GM12873 (cell line): ENCODE results near the gene CD1D.

Experiments used
- CTCF ChIP-seq: IDR thresholded peaks from 2 replicates; pipeline ENCODE4 v1.5.1; 2012; ENCODE audit warnings: low read depth, mild to moderate bottlenecking, moderate library complexity, low read length, control low read depth; ENCODE audit not compliant: insufficient read depth; ENCODE audit errors: missing control alignments

The CD1D gene

GRCh38 chr1:158191299-158191698, 10.6 kb downstream of the CD1D start:
- TF ChIP-seq CTCF = no peak

- no peak for TF ChIP-seq CTCF
Observed at GRCh38 chr1:158196461-158196860, 15.8 kb downstream of the CD1D start.

- TF ChIP-seq CTCF = no peak
Observed at GRCh38 chr1:158199849-158200248, 19.2 kb downstream of the CD1D start.

- TF ChIP-seq CTCF = no peak
Observed at GRCh38 chr1:158200527-158200926, 19.8 kb downstream of the CD1D start.

- TF ChIP-seq CTCF = peak; percentile 65
Observed at GRCh38 chr1:158203693-158204457, 23.2 kb downstream of the CD1D start.

GRCh38 chr1:158204458-158204827, 23.7 kb downstream of the CD1D start:
- TF ChIP-seq CTCF = no peak

GRCh38 chr1:158208586-158209116, 28.0 kb downstream of the CD1D start:
- no peak for TF ChIP-seq CTCF
